Measurements from ENCODE around the gene HELT.
A peak's percentile ranks its signal among the peaks of the same experiment; 100 is the strongest.

GRCh38 chr4:185005219-185005819, 13.0 kb upstream of the HELT start:
- TF ChIP-seq CTCF (IDR thresholded peaks at IDR 0.05 in 2 of 3, conservative IDR thresholded peaks at IDR 0.05 in 1 of 3; ENCODE audit: control insufficient read depth in 2 of 3, extremely low read depth in 1 of 3, insufficient read depth in 1 of 3, low read depth in 3 of 3, low read length in 3 of 3) (peak; percentile 89 to 94 (median 94)), NRF1 (conservative IDR thresholded peaks at IDR 0.05; ENCODE audit: low read depth, low read length) (no peak), MAX (IDR thresholded peaks at IDR 0.05; ENCODE audit: low read depth, low read length) (no peak), POLR2A (IDR thresholded peaks at IDR 0.05; ENCODE audit: low read depth, low read length) (no peak), NR2C2 (IDR thresholded peaks at IDR 0.05; ENCODE audit: borderline replicate concordance, control insufficient read depth, insufficient read length, low read depth) (no peak)

Measured in GM12878 (cell line).